GM23338 (cell line): ENCODE data around the gene HLCS. TPM values are rescaled to one million over a fixed set of nuclear protein-coding genes. Genes with fewer than 3 reads are reported as not detected.

Experiments used
- ATAC-seq: fragments of 200-7000 bp; cut with Tn5 transposase; 3 replicates; pipeline ENCODE4 v1.9.1; 2020
- DNase-seq: peaks from one replicate; pipeline ENCODE4 v3.0.0-alpha.2; 2015; ENCODE audit warnings: low spot score
- H2AFZ ChIP-seq: fragments of 200-600 bp; sonication (generic); 2 replicates; pipeline ENCODE4 v1.8.0; 2016; ENCODE audit warnings: antibody characterized with exemption, mild to moderate bottlenecking, moderate library complexity
- H3F3A ChIP-seq: fragments of 200-600 bp; sonication (generic); replicated peaks from 2 replicates; pipeline ENCODE4 v1.8.0; 2017; ENCODE audit warnings: antibody characterized with exemption, mixed run types, low read depth
- H3K27ac ChIP-seq: fragments of 200-600 bp; sonication (generic); 2 replicates; pipeline ENCODE4 v1.6.1; 2016; ENCODE audit warnings: low read depth
- H3K27me3 ChIP-seq: fragments of 200-600 bp; sonication (generic); 2 replicates; pipeline ENCODE4 v1.8.0; 2016; ENCODE audit warnings: mild to moderate bottlenecking, mixed run types, moderate library complexity; ENCODE audit not compliant: insufficient read depth
- H3K36me3 ChIP-seq: fragments of 200-600 bp; sonication (generic); 2 replicates; pipeline ENCODE4 v1.8.0; 2016; ENCODE audit warnings: mild to moderate bottlenecking; ENCODE audit not compliant: insufficient read depth
- H3K4me1 ChIP-seq: fragments of 200-600 bp; sonication (generic); 2 replicates; pipeline ENCODE4 v1.8.0; 2016; ENCODE audit warnings: mild to moderate bottlenecking, moderate library complexity; ENCODE audit not compliant: insufficient read depth
- H3K4me2 ChIP-seq: fragments of 200-600 bp; sonication (generic); 2 replicates; pipeline ENCODE4 v1.7.1; 2017; ENCODE audit warnings: mixed run types
- H3K4me3 ChIP-seq: fragments of 200-600 bp; sonication (generic); 2 replicates; pipeline ENCODE4 v1.6.1; 2016; ENCODE audit warnings: mixed run types
- H3K79me2 ChIP-seq: fragments of 200-600 bp; sonication (generic); replicated peaks from 2 replicates; pipeline ENCODE4 v1.8.0; 2017; ENCODE audit warnings: mild to moderate bottlenecking; ENCODE audit not compliant: insufficient read depth
- H3K9me2 ChIP-seq: fragments of 200-600 bp; sonication (generic); 2 replicates; pipeline ENCODE4 v1.8.0; 2017; ENCODE audit not compliant: insufficient read depth
- H4K20me1 ChIP-seq: fragments of 200-600 bp; sonication (generic); replicated peaks from 2 replicates; pipeline ENCODE4 v1.8.0; 2017; ENCODE audit warnings: mild to moderate bottlenecking; ENCODE audit not compliant: insufficient read depth
- H3K27ac Mint-ChIP-seq: 2 replicates; pipeline ENCODE4 v1.8.0; 2020; ENCODE audit warnings: inconsistent platforms, mild to moderate bottlenecking, moderate library complexity, mixed read lengths
- H3K27me3 Mint-ChIP-seq: 3 replicates; pipeline ENCODE4 v1.8.0; 2022; ENCODE audit warnings: low read depth, mild to moderate bottlenecking, moderate library complexity, mixed read lengths, inconsistent platforms; ENCODE audit not compliant: insufficient read depth, poor library complexity
- H3K36me3 Mint-ChIP-seq: 3 replicates; pipeline ENCODE4 v1.8.0; 2021; ENCODE audit warnings: low read depth, mild to moderate bottlenecking, inconsistent platforms, moderate library complexity, mixed read lengths
- H3K4me1 Mint-ChIP-seq: 3 replicates; pipeline ENCODE4 v1.8.0; 2020; ENCODE audit warnings: mild to moderate bottlenecking, inconsistent platforms, mixed read lengths
- H3K4me3 Mint-ChIP-seq: 3 replicates; pipeline ENCODE4 v1.8.0; 2021; ENCODE audit warnings: moderate library complexity, mild to moderate bottlenecking, inconsistent platforms, mixed read lengths
- H3K9me3 Mint-ChIP-seq: 3 replicates; pipeline ENCODE4 v1.8.0; 2020; ENCODE audit warnings: moderate library complexity, mild to moderate bottlenecking, inconsistent platforms, mixed read lengths
- CREB1 ChIP-seq: fragments of 250-450 bp; sonication (Bioruptor Pico); IDR thresholded peaks from 2 replicates; pipeline ENCODE4 v1.5.0; 2020; ENCODE audit warnings: low read depth, mild to moderate bottlenecking, moderate library complexity
- CTCF ChIP-seq, 2 experiments: fragments of 200-600 bp in 1 of 2; sonication (generic) in 1 of 2; conservative IDR thresholded peaks; 2 replicates each; pipeline versions ENCODE4 v1.5.1 to v1.6.1; 2016 to 2017; ENCODE audit warnings: antibody characterized with exemption in 2 of 2, low read depth in 2 of 2, mild to moderate bottlenecking in 2 of 2, moderate library complexity in 1 of 2
- ETS1 ChIP-seq: IDR thresholded peaks from 2 replicates; pipeline ENCODE4 v1.6.1; 2016; ENCODE audit warnings: antibody characterized with exemption
- EZH2phosphoT487 ChIP-seq: fragments of 200-600 bp; sonication (generic); IDR thresholded peaks from one replicate; pipeline ENCODE4 v1.8.1; 2018; ENCODE audit warnings: antibody characterized with exemption; ENCODE audit not compliant: unreplicated experiment
- NANOG ChIP-seq: IDR thresholded peaks from 2 replicates; pipeline ENCODE4 v1.6.1; 2016; ENCODE audit warnings: antibody characterized with exemption, borderline replicate concordance
- REST ChIP-seq: IDR thresholded peaks from one replicate; pipeline ENCODE4 v1.6.1; 2018; ENCODE audit warnings: antibody characterized with exemption; ENCODE audit not compliant: unreplicated experiment
- ZNF462 ChIP-seq: fragments of 250-450 bp; sonication (Bioruptor Pico); IDR thresholded peaks from 2 replicates; pipeline ENCODE4 v1.5.0; 2020; ENCODE audit warnings: mild to moderate bottlenecking, moderate library complexity
- polyA plus RNA-seq: library from polyadenylated mRNA; unstranded; fragments of >200 nt; fragmentation: Nextera tagmentation; extraction: Ambion mirVana; gene quantifications from 2 replicates; pipeline ENCODE4 v1.2.1, GENCODE V29; 2016
- total RNA-seq: library from RNA; depleted of rRNA; stranded (reverse); fragments of >200 nt; shearing (Covaris generic); gene quantifications from 2 replicates; pipeline ENCODE4 v1.2.3, GENCODE V29; 2014

Gene HLCS
- total and polyA plus RNA-seq, 2 experiments from 2014 or later, result 6.1 to 14.7 TPM

- no peak for TF ChIP-seq REST
Measured at GRCh38 chr21:36932161-36932816, 34.2 kb downstream of the HLCS start (continued).

- no peak overlapping the region for H2AFZ ChIP-seq
- Mint-ChIP-seq H3K36me3 (no peaks in the 10 kb centered on the region), H3K4me1 (no peaks in the 10 kb centered on the region; the same call in 2 of the 3 replicates), H3K27me3 (no peaks in the 10 kb centered on the region), H3K27ac (no peak overlapping the region), H3K9me3 (no peaks in the 10 kb centered on the region), H3K4me3 (no peak overlapping the region)
- H3K4me3 ChIP-seq, result no peak overlapping the region
- no peaks in the 10 kb centered on the region for H3K36me3 ChIP-seq
- H3K4me1 ChIP-seq, result no peaks in the 10 kb centered on the region
- no peak overlapping the region for H3K27ac ChIP-seq
- no peaks in the 10 kb centered on the region for H4K20me1 ChIP-seq
- H3K79me2 ChIP-seq, result no peaks in the 10 kb centered on the region
- H3K4me2 ChIP-seq, result no peak overlapping the region
- ATAC-seq (no peak), DNase-seq (peak; percentile 38)
- no peaks in the 10 kb centered on the region for H3K27me3 ChIP-seq
- H3F3A ChIP-seq, result no peaks in the 10 kb centered on the region
- H3K9me2 ChIP-seq, result no peaks in the 10 kb centered on the region
- TF ChIP-seq REST (no peak), EZH2phosphoT487 (no peak), CREB1 (CRISPR knock-in tag) (no peak), ZNF462 (CRISPR knock-in tag) (no peak), CTCF (conservative IDR thresholded peaks at IDR 0.05; ENCODE audit: low read depth in 2 of 2) (peak; percentile 28 to 51; a peak in 3 of 4 replicates), ETS1 (no peak), NANOG (no peak)
Measured at GRCh38 chr21:36929622-36930021, 36.8 kb downstream of the HLCS start.
